ENCODE measurements around the gene BMP2K.
A peak's percentile ranks its signal among the peaks of the same experiment; 100 is the strongest.

The BMP2K gene

DNA sequence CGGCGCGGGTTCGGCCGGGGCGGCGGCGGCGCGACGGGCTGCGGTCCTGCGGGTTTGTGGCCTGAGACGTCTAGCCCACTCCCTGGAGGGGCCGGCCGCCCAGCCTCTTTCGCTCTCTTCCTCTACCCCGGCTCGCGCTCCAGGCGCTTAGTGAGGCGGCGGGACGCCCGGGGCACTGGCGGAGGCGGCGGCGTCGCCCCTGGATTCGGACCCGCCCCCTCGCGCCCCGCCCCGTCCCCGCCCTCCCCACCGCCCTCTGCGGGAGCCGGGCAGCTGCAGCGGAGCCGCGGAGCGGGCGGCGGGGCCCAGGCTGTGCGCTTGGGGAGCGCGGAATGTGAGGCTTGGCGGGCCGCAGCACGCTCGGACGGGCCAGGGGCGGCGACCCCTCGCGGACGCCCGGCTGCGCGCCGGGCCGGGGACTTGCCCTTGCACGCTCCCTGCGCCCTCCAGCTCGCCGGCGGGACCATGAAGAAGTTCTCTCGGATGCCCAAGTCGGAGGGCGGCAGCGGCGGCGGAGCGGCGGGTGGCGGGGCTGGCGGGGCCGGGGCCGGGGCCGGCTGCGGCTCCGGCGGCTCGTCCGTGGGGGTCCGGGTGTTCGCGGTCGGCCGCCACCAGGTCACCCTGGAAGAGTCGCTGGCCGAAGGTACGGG is at the start of gene BMP2K:
TSS of gene BMP2K (plus strand) at position 272 of the 650 bp plus-strand sequence. CDS start at position 466, 194 bp downstream.
- peak in 51 of 58 donors; percentile 29 to 97 (median 85) for DNase-seq

DNA sequence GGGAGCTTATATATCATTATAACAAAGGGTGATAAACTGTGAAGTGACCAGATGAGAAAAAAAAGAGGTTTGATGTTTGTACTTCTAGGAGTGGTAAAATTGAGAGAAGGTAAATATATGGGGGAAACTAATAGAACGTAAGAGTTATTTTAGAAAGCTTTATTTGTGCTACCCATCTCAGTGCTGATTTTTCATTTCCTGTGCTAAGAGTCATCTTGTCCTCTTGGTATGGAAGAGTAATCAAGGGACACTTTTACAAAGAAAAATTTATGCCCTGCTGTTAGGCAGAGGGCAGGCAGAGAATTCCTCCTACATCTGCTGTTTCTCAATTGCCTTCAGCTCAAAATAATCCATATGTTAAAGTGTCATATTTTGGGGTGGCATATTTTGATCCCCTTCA is 49.6 kb upstream of the BMP2K start:
- no peak for DNase-seq

DNA sequence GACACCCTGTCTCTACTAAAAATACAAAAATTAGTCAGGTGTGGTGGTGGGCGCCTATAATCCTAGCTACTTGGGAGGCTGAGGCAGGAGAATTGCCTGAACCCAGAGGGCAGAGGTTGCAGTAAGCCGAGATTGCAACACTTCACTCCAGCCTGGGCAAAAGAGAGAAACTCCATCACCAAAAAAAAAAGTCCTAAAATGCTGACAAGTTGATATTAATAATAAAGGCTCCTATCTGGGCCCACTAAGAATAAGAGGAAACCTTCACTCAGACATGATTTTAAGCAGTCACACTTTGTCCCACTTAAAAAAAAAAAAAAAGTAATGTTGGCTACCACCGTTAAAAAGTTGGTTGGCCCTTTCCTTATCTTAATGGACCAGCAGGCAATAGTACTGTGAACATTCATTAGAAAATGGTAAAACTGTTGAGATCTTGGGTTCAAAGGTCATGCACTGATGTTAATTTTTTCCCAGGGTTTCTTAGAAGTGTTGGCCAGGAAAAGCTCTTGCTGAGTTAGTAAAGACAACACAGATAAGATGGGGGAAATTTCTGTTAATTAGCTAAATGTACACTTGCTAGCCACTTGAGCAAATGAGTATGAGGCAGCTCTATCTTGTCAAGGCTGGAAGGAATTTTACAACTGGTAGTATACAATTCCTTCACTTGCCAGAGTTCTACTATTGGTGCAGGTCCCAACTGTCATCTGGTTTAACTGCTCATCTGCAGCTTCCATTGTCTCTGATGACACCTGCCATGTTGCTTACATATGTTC is 43.6 kb upstream of the BMP2K start:
- no peak for DNase-seq

DNA sequence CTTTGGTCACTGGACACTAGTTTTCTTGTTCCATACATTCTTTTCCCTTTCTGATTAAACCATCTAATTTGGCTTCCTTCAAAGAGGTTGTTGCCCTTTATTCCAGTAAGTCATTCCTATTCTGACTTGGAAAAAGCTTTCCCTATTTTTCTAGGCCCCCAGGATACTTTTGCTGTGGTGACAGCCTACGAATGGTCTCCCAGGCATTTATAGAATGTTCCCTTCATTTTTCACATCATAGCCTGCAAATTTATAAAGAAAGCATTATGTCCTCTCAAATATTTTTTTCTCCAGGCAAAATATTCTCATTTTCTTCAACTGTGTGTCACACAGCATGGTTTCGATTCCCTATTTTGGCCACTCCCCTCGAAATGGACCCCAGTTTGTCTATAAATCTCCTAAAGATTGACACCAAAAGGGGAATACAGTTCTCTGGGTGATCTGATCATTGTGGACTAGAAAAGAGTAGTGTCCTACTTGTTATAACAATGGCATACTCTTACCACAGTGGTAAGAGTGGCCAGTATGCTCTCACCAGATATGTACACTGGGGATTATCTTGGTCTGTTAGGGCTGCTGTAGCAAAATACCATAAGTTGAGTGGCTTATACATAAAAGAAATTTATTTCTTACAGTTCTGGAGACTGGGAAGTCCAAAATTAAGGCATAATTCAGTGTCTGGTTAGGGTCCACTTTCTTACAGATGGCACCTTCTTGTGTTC is 41.5 kb upstream of the BMP2K start:
- no peak for DNase-seq

DNA sequence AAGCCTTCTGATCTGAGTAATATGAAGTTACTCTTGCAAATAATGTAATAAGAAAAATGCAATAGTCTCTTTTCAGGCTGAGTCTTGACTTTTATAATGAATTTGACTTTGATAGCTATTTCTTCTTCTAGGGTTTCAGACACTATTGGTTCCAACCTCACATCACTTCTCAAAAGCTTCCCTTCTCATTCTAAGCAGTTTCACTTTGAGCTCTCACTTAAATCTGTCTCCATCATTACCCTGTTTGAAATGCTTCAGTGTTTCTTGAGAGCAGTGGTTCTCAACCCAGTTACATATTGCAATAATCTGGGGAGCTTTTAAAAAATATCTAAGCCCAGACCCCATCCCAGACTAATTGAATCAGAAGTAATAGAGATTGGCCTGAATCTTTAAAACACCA is 40.5 kb upstream of the BMP2K start:
- no peak for DNase-seq

DNA sequence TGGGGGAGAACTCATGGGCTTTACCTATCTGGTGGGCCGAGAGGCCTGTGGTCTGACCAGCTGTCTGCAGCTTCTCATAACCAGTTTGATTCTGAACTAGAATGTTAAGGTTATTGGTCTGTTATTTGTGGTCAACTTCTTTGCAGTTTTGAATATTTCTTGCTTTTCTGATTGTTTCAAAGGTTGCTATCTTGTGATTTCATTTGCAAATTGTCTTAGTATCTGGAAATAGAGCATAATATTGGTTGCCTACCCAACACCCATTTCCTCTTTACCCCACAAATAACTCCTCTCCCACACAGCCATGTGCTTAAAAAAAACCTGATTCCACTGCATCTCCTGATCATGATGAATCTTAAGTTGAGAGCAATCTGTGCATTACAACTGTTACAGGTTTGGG is 39.1 kb upstream of the BMP2K start:
- DNase-seq: peak in 1 of 58 donors; percentile 11

DNA sequence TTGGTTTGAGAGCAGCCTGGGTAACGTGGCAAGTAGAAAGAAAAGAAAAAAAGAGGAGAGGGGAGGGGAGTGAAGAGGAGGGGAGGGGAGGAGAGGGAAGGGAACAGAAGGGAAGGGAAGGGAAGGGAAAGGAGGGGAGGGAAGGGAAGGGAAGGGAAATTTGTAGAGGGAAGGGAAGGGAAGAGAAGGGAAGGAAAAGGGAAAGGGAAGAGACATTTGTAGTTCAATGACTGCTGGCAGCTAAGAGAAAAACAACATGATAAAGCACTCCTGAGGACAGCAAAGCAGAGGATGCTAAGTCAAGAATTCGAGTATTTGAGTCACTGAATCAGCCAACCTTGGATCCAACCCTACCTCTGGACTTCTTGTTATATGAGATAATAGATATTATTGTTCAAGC is 38.2 kb upstream of the BMP2K start:
- no peak for DNase-seq

DNA sequence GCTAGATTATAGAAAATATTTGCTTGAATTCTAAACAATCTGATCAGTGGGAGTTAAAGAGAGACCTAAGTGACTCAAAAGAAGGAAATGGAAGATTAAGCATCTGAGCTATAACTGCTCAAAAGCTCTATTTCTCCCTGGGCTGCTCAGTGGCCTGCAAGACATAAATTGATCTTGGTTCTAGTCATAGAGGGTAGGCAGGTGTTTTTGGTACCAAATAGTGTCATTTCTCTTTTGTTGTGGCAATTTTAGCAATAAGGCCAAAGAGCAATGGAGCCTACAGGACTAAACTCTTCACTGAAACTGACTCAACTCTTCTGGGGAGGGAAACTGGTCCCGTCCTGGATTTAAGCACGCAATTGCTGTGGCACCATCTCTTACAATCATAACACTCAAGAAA is 33.9 kb upstream of the BMP2K start:
- no peak for DNase-seq

DNA sequence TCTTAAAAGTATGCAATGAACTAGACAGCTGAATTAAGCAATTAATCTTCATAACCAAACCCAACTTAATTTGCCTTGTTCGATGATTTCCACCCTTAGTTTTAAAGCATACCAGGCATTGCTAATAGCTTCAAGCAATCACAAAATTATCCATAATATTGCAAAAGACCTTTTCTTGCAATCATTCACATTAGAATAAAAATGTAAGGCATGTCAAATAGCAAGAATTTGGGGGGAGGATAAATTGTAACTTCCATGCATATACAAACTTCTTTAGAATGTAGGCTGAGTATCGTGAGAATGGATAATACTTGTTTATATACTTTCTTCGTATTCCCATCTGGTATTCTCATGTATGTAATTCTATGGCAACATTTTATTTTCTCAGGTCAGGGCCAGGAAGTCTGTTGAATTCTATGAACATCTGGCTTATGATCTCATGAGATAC is 28.7 kb upstream of the BMP2K start:
- DNase-seq: no peak

DNA sequence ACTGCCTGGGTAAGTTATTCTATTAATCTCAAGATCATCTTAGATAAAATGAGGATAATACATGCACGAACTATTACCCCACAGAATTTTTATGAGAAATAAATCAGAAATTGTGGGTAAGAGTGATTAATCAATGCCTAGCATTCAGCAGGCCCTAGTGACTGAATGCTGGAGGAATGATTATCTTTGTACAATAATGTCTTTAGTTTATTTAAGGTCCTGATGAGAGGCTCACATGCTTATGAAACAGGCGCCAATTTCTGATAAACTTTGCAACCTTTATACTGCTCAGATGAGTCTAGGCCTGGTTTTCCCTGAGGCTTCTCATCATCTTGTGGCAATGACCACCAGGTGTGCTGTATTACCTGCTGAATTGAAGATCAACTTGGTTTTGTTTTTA is 27.8 kb upstream of the BMP2K start:
- DNase-seq: no peak

DNA sequence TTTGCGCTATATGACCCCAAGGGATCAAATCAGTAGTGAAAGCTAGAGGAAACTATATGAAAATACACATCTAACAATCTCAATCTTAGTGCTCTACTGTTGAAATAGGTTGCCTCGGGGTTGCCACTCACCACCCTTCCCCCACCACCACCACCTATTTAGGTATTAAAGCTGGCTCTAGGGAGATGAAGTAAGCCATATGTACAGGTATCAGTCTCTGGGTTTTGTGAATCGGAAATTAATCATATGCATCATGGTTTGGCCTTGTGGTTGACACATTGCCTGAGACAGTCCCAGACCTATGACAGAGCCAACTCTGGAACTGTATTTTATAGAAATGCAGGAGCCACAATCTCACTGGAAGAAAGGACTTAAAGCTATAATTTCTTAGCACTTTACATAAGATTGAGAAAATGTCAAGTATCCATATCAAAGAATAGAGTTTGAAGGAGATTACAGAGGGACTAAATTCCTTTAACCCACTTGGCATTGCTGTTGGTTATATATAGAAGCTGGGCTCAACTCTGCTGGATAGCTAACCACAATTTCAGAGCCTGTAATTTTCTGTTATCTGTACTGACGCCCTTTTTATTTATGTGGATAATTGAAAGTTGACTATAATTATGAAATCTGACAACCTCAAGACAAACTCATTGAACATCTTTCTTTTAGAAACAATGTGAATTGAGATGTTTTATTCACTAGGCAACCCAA is 26.7 kb upstream of the BMP2K start:
- DNase-seq: no peak

DNA sequence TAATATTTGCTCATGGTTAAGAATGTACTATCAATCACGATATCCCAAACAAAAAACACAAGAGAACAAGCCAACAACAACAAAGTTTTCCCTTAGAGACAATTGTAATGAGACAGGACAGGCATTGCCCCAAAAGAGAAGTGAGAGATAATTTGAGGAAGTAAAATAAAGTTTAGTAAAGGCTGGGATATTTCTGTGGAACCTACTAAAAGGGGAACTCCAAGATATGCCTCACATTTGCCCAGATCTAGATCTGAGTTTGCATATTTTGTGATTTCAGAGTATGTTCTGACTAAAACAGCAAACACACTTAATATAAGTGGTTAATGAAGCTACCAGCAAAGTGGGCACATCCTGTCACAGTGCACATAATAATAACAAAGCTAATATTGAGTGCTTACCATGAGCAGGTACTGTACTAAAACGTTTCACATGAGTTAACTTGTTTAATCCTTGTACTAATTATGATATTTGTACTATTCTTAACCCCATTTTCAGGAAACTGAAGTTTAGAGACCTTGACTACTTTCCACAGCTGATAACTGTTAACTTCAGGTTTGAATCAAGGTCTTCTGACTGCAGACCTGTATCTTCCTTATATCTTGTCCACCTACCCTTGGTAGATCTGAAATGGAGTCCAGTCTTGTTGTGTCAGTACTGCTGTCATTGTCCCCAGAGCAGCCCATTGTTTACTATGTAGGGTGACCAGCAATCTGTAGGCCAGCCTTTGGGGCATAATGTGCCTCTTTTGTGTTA is 26.0 kb upstream of the BMP2K start:
- DNase-seq: no peak

DNA sequence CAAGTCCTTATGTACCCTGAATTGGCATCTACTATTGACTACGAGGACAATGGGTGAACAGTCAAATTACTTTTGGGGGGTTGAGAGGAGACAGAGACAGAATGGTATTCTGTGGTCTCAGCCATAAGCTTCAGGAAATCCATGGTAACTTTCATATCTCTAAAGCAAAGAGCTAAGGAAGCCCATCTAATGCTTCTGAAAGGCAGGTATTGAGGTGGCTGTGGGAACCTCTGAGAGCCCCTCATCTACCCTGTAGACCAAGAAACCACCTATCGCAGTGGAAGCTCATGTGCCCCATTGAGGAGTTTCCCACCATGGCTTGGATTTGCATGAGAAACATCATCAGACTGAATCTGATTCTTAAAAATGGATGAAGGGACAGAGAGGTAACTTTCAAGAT is 23.1 kb upstream of the BMP2K start:
- no peak for DNase-seq

DNA sequence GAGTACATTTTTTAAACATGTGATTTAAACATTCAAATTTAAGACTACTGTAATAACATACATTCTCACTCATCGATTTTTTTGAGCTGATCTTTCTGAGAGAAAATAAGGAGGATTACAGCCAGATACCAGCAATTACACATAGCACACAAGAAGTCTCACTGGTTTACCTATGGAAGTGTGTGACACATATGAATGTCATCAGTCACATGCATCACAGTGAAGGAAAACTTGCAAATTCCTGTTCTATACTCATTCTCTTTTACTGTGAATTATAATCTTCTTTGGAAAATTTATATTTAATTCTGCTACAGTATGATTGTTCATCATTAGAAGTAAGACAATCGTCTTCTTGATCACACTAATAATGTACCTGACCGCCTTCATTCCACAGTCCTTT is 21.3 kb upstream of the BMP2K start:
- no peak for DNase-seq

DNA sequence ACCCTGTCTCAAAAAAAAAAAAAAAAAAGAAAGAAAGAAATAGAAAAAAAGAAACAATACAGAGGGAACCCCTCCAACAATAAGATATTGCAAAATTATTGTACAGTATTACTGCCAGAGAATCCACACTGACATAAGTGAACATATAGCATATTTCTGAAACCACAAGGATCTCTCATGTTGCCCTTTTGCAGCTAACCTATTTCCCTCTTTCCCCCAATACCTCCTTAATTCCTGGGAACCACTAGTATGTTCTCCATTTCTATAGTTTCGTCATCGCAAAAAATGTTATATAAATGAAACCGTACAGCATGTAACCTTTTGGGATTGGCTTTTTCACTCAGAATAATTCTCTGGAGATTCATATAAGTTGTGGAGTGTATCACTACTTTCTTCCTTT is 20.0 kb upstream of the BMP2K start:
- DNase-seq: no peak

DNA sequence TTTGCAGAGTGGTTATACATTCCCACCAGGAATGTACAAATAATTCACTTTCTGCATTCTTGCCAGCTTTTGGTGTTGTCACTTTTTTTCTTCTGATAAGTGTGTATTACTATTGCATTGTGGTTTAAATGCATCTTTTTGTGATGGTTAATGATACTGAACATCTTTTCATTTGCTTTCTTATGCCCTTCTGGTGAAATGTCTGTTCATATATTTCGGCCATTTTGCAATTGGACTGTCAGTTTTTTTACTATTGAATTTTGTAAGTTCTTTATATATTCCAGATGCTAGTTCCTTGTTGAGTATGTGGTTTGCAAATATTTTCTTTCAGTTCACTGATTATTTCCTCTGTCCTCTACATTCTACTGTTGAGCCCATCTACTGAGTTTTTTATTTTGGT is 19.4 kb upstream of the BMP2K start:
- DNase-seq: no peak

DNA sequence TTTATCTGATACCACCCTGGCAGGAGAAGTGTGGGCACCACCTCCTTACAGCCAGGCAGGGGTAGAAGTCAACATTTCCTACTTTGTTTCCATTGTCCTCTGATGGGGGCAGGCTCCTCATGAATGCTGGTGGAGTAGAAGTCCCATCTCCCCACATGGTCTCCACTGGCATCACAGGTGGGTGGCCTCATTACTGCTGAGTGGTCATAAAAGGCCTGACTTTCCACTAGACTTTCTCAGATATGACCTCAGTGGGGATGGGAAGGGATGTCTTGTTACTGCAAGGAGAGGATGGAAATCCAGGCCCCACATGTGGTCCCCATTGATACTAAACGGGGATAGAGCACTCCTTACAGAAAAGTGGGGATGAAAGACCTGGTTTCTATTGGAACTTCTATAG is 18.6 kb upstream of the BMP2K start:
- no peak for DNase-seq

DNA sequence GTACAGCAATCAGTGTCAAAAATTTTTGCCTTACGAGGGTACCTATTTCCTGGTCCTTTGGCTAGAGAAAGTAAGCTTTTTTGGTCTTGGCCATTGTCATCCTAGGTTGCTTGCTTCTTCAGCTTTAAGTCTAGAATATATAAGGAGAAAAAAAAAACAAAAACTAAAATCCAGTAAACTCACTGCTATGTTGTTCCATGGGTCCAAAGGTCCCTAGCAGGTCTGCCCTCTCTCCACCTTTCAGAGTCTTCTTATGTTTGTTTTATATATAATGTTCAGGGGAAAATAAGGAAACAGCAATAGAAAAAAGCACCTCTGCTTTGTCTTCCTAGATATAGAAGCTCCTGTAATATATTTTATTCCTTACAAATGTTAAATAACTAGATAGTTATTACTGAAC is 18.1 kb upstream of the BMP2K start:
- DNase-seq: no peak

DNA sequence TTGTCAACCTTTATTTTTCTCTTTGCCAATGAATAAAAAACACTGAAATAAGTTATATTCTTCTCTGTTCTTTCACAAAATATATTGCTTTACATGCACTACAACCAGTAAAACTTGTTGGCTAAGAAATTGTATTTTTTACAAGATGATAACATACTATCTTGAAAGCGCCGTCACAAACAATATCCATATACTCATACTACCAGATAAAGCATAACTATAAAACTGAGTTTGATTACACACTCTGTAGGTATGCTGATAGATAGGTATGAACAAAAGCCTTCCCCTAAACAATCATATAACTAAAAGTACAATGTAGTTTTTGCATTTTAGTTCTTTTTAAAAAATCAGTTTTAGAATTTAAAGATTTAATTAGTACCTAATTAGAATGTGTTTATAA is 13.6 kb upstream of the BMP2K start:
- no peak for DNase-seq

DNA sequence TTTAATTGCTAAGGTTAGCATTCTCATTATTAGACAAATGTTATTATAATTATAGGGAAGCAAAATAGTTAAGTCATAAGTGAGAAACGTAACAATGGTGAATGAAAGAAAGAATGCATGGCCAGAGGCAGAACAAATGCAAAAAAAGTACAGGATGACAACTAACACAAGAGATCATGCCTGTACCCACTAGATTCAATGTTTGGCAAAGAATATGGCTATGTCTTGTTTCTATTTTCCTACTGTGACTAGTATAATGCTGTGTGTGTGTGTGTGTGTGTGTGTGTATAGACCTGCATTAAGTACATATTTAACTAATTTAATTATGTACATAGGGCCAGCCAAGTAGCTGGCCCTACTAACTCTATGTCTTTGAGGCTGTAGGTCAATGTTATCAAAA is 12.9 kb upstream of the BMP2K start:
- DNase-seq: no peak

DNA sequence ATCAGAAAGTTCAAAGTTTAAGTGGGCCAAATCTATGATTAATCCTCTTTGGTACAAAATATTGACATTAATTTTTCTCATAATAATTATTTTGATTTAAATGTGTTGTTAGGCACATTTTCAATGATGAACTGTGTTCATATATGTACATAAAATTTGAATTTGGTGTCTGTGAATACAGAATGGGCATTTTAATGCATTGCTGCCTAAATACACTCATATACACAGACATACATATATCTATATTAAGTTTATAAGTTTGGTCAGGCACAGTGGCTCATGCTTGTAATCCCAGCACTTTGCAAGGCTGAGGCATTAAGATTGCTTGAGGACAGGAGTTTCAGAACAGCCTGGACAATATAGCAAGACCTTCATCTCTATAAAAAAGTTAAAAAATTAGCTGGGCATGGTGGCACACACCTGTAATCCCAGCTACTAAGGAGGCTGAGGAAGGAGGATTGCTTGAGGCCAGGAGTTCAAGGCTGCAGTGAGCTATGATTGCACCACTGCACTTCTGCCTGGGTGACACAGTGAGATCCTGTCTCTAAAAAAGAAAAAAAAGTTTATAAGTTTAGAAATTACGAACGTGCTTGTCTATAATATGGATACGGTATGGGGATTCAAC is 12.3 kb upstream of the BMP2K start:
- DNase-seq: no peak

Data from anterior cingulate cortex (tissue), 58 donors.